GM19193 (cell line): ENCODE data around the gene CNOT10.

ENCODE experiments used
- POLR2A ChIP-seq: IDR thresholded peaks from 4 replicates; pipeline ENCODE4 v1.6.1; 2011; ENCODE audit not compliant: insufficient read depth, insufficient read length; ENCODE audit errors: extremely low read depth

The CNOT10 gene

DNA sequence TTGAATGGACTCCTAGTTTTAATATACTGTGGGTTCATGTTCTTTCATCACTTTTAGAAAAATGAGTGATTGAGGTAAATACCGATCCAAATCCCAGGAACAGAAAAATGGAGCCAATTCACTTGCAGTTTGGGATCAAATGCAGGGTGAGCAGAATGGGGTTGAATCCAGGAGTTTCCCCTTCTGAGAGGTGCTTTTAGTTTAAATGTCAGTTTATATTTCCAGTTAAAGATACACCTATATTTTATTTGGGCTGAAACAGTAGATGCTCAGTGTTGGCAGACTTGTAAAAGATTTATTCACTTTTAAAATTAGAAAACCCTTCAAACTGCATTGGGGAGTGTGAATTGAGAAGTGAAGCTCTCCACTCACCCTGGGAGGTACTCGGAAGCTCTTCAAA is 135.4 kb downstream of the CNOT10 start:
- no peak for TF ChIP-seq POLR2A

DNA sequence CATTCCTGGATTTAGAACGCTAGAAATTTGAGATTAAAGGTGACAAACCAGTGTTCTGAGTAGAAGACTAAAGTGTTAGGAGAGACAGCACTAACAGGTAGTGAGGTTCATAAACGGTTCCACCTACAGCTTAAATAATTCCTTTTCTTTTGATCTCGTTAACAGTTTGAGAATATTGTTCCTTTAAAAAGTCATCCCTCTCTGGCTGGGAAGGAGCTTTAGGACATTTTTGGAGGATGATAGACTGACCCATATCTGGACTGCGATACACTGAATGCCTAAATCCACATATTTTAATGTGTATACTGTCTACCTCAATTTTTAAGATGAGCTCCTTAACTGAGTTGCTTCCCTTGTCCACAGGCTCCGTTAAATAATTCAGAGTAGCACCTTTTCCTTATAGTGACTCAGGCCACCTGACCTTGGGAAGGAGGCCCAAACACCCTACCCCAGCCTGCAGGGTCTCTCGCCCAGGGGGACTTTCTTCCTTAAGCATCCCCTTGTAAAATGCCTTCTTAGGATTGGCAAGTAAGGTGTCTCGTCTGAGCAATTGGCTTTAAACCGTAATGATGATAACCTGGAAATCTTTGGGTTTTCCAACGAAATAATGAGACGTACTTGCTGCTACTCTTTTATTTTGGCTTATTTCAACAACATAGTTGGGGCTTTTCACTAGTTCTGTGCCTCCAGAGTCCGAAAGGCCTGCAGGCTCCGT is 136.1 kb downstream of the CNOT10 start:
- no peak for TF ChIP-seq POLR2A

DNA sequence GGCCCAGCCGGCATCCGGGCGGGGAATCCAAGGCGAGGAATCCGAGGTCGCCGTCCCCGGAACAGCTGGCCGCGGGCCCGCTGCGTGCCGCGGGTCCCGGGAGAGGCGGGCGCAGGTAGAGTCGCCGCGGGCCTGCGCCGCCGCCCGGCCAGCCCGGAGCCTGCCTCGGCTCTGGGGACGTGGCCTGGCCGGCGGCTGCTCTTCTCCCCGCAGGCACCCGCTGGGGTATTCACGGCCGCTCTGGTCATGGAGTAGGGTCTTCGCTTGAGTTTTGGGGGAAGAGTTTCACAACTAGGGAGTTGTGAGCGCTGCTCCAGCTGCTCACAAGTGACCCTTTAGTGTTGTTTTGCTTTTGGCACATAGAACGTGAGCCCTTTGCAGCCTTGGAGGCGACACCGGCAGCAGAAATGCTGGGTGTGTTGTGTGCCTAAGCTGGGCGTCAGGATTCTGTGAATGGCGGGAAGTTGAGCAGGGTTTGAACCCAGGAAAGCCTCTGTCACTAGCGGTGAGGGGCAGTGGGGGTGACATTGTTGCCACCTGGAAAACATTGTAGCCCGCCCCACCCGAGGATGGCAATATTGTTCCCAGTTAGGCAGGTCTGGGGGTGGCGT is 136.8 kb downstream of the CNOT10 start:
- TF ChIP-seq POLR2A: no peak

DNA sequence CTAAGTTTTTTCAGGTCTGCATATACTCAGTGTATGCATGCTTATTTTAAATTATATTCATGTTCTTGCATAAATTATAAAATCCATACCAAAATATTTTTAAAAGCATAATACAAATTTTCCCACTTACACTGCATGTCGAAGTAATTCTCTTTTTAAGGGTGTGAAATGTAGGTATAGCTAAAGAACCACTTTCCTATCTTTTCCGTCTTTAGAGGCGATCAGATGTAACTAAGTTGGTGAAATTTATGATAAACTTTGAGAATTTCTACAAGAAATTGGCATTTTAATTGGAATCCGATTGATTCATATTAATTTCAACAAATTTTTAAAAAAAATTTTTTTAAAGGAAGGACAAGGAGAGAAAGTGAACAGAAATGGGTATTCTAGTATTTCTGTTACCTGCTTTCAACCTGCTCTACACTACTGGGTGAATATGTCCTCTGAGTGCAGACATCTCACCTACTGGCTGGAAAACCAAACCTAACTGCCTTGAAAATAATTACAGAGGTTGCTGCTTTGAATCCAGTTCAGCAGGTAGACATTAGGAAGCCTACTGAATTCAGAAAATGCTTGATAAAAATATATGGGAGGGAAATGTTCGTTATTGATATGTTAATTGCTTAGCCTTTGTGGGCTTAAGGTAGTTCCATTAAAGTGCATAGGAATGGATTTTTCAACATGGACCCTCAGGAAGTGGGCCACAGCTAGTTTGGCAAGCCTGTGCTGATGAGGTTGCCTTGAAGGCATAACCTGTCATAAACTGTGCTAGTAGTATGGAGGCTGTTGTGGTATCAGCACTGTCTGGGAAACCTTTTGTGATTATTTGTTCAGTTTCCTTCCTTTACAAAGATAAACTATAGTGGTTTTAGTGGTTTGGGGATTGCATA is 137.9 kb downstream of the CNOT10 start:
- no peak for TF ChIP-seq POLR2A
